Myocyte (in vitro differentiated cells): ENCODE measurements around the gene RBM20. TPM values are rescaled to one million over a fixed set of nuclear protein-coding genes. Genes with fewer than 3 reads are reported as not detected.
A peak's percentile ranks its signal among the peaks of the same experiment; 100 is the strongest.

Source experiments
- DNase-seq: peaks from one replicate; pipeline ENCODE4 v3.0.0-alpha.2; 2012; ENCODE audit warnings: low read depth
- total RNA-seq: library from RNA; depleted of rRNA; stranded (reverse); fragments of >200 nt; gene quantifications from 2 replicates; pipeline ENCODE4 v1.2.3, GENCODE V29; 2014

Gene RBM20
- total RNA-seq, 1 donor from 2014 or later = 2.6 TPM

DNA sequence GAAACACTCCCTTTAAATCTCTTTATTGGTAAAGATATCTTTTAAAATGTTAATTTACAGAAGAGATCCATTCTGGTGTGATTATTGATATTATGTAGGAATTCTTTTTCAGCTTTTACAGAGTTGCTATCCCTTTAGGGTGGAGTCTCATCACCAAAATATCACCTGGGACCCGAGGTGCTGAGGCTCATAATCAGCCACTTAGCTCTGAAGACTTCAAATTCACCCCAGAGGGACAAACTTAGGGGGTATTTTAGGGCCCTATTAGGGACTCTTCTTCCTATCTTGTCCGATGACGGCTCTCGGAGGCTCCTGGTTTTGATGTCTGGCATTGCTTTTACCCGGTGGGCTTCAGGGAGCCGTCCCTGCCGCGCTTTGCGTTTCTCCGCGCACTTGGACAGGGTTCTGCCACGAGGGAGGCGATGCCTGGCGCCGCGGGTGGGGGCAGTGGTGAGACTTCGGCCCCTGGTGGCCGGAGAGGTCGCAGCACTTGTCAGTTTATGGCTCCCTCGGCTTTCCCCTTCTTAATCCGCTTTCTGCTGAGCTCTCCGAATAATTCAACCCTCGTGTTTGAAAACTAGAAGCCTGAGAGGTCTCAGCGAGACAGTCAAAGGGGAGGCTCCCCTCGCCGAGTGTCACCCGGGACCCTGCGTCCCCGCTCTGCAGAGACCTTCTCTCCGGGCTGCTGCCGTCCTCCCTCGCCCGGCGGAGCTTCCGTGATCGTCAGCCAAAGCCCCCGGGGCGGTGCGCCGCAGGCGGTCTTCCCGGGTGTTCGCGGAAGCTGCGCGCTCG, 27.8 kb downstream of the RBM20 start:
- peak; percentile 86 for DNase-seq

DNA sequence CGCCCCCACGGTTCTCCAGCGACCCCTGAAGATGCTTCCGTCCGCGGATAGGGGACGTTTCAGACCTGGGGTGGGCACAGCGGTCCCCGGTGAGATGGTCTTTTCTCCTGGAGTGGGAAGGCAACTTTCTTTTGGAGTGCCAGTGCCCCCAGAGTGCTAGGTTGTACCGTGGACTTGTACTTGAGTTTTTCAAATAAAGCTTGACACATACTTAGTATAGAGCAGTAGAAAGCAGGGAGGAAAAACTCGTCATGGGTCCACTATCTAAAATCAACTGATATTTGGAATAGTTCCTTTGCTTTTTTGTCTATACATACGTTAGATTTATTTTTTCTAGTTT, 28.4 kb downstream of the RBM20 start:
- no peak for DNase-seq

GRCh38 chr10:110676016-110676415, 31.9 kb downstream of the RBM20 start:
- no peak for DNase-seq

- DNase-seq = peak; percentile 98
Observed at GRCh38 chr10:110679486-110680272, 35.5 kb downstream of the RBM20 start.

DNA sequence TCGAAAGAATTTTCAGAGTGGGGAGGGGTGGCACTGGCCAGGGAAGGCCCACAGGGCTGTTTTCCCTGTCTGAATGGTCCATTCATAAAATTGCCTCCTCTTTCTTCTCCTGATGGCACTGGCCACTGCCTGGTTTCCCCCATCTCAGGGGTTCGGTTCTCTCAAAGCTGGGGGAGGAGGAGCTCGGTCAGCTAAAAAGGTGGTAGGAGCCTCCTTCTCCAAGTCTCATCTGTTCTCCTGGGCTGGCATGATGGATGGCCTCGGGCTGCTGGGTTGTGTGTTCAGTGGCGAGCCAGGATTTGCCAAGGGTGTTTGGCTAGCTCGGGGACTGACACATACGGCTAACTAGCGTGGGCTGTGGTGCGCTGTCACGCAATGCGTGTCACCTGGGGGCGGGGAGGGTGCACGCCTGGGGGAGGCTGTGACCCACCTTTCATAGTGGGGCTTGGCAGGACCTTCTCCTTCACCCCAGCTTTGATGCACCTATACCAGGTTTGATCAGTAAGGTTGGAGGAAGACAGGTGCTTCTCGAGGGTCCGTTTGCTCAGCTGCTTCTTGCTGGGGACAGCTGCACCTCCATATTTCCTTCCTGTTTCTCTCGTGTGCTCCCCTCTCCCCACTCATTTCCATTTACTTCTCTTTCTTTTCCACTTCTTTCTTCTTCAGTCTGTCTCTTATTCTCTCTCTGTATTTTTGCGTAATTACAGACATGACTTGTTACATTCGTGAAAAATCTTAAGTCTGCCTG, 36.3 kb downstream of the RBM20 start:
- DNase-seq = no peak

DNA sequence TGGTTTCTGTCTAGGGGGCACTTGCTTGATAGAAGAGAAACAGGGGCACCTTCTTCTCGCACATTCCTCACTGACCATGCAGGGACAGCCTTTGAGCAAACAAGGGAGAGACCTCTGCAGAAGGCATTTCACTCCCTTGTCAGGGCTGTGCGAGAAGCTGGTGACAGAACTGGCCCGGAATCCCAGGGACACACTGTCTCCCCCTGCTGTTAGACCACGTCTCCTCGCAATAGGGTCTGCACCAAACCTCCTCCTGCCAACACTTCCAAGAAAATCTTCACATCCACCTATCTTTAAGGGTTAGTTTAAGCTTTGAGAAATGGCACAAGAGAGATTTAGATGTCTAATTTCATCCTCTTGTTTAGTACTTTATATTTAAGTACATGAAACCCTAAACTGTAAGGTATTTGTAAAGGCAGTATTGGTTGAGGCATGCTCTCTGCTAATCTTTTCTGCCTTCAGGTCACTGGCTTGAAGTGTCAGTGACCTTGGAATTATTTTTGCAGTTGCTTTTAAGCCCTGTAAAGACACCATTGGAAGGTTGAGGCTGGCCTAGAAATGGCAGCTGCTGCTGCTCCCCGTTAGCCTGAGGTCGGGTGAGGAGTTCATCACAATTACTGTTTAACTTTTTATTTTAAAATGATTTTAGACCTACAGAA, 37.0 kb downstream of the RBM20 start:
- peak; percentile 85 for DNase-seq

DNA sequence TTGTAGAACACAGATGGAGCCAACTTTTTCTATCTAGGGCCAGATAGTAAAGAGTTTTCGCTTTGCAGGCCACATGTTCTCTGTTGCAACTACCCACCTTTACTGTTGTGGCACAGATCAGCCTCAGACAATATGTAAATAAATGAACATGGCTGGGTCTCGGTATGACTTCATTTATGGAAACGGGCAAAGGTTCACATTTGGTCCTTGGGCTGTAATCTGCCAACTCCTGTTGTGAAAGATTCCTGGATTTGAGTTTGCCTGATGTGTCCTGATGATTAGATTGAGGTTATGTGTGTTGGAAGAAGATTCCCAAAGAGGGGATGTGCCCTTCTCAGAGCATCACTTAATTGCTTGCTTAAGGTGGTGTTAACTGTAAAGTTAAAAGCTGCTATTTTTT, 38.2 kb downstream of the RBM20 start:
- DNase-seq = no peak

- peak; percentile 49 for DNase-seq
Observed at GRCh38 chr10:110684800-110685446, 40.8 kb downstream of the RBM20 start.

GRCh38 chr10:110686047-110686446, 41.9 kb downstream of the RBM20 start:
- DNase-seq = no peak

DNA sequence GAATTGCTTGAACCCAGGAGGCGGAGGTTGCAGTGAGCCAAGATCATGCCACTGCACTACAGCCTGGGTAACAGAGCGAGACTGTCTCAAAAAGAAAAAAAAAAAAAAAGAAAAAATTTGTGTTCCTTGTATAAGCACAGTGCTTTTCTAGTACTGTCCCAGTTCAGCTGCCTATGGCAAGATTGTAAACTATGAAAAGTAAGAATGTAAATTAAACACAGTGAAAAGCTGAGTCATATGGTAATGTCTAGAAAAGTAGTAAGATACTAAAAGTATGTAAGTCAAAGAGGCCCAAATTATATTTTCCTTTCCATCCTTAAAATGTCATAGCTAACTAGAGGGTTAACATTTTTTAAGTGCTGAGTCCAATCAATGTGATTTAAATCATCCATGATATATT, 42.8 kb downstream of the RBM20 start:
- DNase-seq = no peak

GRCh38 chr10:110687400-110687799, 43.3 kb downstream of the RBM20 start:
- no peak for DNase-seq

- DNase-seq = no peak
Observed at GRCh38 chr10:110691139-110691538, 47.0 kb downstream of the RBM20 start.

- no peak for DNase-seq
Observed at GRCh38 chr10:110694263-110694662, 50.1 kb downstream of the RBM20 start.

GRCh38 chr10:110694820-110695538, 50.8 kb downstream of the RBM20 start:
- DNase-seq = no peak

DNA sequence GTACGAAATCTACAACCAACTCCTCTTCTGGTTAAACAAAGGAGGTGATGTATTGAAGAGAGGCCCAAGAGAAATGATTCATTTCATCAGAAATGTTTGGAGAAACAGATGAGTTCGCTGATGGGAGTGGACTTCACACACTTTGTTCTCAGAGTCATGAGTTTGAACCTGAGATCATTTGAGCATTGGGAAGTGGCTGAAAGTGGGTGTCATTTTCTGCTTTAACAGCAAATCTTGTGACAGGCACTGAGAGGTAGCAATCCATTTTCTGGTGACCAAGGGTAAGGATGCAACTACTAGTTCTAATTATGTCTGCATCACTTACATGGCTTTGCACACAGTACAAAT, 51.4 kb downstream of the RBM20 start:
- no peak for DNase-seq

DNA sequence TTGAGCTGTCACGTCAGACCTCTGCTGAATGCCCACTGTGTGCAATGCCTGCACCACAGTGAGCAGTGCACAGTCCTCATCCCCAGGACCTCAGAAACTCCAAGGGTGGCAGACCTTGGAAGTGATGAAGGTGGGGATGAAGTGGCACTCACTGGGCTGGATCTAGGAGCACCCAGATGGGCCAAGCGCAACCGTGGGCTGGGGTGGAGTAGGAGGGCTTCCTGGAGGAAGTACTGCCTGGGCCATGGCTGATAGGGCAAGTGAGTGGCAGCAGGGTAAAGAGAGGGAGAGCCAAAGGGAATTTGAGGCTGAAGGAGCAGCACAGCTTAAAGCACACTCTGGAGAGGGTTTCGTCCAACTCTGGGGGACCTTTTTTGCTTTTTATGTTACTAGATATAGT, 52.3 kb downstream of the RBM20 start:
- DNase-seq = no peak

DNA sequence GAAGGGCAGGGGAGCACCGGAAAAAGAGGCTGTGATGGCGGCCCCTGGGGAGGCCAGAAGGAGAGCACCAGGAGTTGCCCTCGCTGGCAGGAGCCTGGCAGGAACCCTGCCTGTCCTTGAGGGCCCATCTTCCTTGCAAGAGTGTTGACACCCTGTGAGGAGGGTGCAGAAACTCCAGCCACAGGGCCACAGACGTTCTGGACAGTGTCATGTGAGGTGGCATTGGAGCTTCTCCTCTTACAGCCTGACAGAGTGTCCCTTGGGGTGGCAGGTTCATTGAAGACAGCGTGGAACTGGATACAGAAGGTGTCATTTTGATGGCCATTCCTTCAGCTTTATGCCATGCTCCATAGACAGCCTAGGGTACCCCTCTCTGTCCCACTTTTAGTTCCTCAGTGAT, 54.2 kb downstream of the RBM20 start:
- no peak for DNase-seq

DNA sequence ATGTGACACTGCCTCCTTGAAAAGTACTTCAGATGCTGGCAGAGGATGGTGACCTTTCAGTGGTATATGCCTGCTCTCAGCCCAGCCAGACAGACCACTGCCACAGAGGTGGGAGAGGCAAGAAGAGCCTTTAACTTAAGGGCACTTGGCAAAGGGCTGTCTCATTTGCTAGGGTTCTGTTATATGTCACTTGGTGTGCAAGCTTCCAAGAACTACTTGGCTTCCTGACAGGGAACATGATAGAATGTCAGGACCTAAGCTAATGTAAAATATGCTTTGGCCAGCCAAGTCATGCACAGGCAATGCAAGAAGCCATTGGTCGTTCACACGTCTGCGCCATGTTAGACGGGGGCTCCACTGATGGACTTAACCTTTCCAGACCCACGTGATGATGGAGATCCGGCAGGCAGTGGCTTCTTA, 54.7 kb downstream of the RBM20 start:
- no peak for DNase-seq

DNA sequence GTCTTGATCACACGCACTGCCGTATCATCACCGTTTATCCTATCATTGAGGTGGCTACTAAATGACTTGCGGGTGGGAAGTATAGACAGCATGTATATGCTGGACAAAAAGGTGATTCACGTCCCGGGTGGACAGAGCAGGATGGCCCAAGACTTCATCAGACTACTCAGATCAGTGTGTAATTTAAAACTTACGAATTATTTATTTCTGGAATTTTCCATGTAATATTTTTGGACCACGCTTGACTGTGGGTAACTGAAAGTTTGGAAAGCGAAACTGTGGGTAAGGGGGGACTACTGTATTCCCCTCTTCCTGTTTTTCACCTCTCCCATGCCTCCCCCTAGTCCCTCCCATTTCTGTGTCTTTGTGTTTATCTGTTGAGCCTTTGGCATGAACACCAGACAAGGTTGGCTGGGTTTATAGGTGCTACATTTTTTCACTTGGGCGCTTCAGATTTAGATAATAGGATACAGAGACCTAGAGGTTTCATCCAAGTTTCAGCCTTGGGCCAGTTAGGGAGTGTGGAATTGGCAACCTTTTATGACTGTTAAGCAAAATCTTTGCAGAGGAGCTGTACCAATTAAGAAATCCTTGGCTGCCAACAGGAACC, 55.8 kb downstream of the RBM20 start:
- no peak for DNase-seq
